ENCODE measurements around the gene RAB25. TPM values are rescaled to one million over a fixed set of nuclear protein-coding genes. Genes with fewer than 3 reads are reported as not detected.

Gene RAB25
- total RNA-seq, 1 donor from 2014 or later, result not detected

DNA sequence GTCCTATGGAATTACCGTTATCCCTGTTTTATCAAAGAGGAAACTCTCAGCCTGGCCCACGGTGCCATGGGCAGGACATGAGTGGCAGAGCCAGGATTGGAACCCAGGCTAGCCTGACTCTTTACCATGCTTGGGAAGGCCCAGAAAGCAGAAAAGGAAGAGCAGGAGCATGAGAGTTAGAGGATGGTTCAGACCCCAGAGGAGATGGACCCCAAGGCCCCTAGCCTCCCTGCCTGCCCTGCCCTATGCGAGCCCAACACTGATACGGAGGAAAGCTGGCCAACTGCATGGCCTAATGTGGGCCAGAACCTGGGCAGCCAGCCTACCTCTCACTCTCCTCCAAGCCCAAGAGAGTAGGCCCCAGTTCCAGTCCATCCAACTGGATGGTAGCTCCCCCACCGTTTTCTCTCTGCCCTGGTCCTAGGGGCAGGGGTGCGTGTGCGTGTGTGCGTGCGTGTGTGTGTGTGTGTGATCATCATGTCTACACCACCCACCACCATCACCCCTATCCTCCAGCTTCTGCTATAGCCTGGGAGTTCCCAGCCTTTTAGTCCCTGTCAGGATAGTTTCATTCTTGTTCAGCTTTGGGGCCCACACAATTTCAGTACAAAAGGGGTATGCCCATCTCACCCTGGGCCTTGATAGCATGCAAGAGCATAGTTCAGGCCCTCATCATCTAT lies 36.7 kb downstream of the RAB25 start:
- intact Hi-C loops (cut with micrococcal nuclease), result loop anchor here (1.0 kb wide), 4 partner anchors 9 to 128 kb away; partner anchors contain the start of gene LMNA

GRCh38 chr1:156098784-156099183 lies 37.8 kb downstream of the RAB25 start:
- intact Hi-C loops (cut with micrococcal nuclease), result no loop called here

GRCh38 chr1:156099282-156099681 lies 38.3 kb downstream of the RAB25 start:
- intact Hi-C loops (cut with micrococcal nuclease), result no loop called here

- intact Hi-C loops (cut with micrococcal nuclease), result no loop called here
These were observed 39.4 kb downstream of the RAB25 start for GRCh38 chr1:156100205-156100995.

DNA sequence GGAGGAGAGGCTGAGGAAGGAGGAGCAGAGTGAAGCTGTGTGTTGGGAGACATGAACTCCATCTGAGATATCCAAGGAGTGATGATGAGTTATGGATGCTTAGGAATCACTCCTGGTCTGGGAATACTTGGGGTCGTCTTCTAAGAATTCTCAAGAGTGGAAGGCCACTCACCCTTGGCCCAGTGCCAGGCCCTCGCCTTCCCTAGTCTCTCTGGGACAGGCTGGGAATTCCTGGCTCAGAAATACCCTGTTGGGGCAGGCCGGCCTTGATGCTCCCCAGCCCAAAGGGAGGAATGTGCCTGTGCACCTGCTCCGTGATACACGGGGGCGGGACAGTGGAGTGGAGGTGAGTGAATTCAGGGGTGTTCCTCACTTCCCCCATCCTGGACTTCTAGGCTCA lies 40.9 kb downstream of the RAB25 start:
- intact Hi-C loops (cut with micrococcal nuclease), result no loop called here

- intact Hi-C loops (cut with micrococcal nuclease), result no loop called here
These were observed 41.9 kb downstream of the RAB25 start for GRCh38 chr1:156102633-156103511.

- intact Hi-C loops (cut with micrococcal nuclease), result no loop called here
These were observed 42.6 kb downstream of the RAB25 start for GRCh38 chr1:156103521-156103947.

- intact Hi-C loops (cut with micrococcal nuclease), result no loop called here
These were observed 43.3 kb downstream of the RAB25 start for GRCh38 chr1:156104065-156104810.

DNA sequence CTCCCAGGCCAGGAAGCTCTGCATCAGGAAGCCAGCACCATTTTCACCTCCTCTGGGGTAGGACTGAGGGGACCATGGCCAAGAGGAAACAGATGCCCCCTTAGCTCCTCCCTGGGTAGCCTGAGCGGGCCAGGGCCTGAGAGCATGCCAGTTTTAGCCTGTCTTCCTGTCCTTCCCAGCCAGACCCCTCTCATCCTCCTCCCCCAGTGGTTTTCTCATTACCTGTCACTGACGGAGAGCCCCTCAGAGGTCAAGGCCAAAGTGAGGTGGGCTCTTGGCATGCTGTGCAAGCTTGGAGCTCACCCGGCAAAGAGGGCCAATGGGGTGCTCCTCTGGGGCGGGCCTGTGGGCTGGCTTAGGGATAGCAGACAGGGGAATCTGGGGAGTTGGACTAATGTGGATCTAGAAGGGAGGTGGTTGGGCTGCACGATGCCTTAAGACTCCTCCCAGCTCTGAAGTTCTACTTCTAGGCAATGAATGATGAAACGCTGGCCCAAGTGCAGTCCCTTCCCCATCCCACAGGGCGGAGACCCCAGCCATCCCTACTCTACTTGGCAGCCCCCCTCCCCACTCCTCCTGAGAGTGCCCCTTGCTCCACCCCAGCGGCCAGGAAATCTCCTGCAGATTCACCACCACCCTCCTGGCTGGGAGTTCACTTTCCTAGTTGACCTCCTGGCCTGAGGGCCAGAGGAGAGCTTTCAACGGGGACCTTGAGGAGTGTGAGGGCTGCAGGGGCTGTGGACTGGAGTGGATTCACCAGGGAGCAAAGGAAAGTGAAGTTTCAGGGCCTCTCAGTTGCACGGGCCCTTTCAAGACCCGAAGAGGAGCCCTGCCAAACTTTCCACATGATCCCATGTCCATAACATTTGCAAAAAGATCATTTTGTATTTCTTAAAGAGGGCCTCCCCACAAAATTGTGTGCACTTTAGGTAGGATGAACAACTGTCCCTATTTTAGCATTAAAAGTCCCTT lies 44.2 kb downstream of the RAB25 start:
- intact Hi-C loops (cut with micrococcal nuclease), result no loop called here

DNA sequence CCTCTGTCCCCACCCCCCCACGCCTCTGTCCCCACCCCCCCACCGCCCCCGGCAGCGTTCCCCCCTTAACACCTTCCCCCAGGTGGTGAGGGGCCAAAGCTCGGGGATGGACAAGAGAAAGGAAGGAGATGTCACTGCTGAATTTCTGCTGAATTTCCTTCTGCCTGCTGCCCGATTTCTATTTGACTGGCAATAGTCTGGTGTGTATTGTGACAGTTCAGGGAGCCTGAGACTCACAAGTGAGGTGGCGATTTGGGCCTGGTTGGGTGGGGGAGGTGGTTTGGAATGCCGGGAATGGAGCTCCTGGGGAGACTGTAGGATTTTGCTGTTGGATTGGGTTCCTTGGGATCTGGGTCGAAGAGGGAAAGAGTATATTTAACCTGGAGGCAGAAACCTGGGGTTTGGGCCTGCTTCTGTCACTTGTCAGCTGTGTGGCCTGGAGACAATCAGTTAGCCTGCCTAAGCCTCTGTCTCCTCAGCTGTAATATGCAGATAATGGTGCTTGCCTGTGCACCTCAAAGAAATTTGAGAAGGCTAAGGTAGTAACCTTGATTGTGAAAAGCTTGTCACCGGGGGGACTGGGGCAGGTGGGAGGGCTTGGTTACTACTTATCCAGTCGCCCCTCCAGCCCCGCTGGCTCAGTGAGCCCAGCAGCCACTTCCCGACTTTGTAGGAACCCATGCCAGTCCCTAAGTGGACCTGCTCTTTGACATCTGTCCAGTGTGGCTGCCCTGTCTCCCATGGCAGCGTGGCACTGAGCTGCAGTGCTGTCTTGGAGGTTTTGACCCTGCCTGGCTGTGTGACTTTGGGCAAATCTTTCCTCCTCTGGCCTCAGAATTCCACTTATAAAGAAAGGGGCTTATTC lies 45.9 kb downstream of the RAB25 start:
- intact Hi-C loops (cut with micrococcal nuclease), result loop anchor here (1.0 kb wide), 3 partner anchors 7 to 20 kb away; partner anchors contain the start of gene LMNA

GRCh38 chr1:156108057-156108456 lies 47.1 kb downstream of the RAB25 start:
- intact Hi-C loops (cut with micrococcal nuclease), result no loop called here

GRCh38 chr1:156108664-156109241 lies 47.8 kb downstream of the RAB25 start:
- intact Hi-C loops (cut with micrococcal nuclease), result no loop called here

DNA sequence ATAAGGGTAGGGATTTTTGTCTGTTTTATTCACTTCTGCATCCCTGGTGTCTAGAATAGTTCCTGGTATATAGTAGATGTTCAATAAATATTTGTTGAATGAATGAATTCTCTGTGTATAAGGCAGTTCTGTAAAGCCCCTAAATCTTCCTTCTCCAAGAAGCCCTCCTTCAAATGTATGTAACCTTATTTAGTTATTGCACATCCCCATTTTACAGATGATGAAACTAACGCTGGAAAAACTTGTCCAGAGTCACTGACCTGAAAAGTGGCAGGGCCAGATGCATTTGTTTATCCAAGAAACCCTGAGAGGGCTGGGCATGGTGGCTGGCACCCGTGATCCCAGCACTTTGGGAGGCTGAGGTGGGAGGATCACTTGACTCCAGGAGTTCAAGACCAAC lies 49.3 kb downstream of the RAB25 start:
- intact Hi-C loops (cut with micrococcal nuclease), result no loop called here

DNA sequence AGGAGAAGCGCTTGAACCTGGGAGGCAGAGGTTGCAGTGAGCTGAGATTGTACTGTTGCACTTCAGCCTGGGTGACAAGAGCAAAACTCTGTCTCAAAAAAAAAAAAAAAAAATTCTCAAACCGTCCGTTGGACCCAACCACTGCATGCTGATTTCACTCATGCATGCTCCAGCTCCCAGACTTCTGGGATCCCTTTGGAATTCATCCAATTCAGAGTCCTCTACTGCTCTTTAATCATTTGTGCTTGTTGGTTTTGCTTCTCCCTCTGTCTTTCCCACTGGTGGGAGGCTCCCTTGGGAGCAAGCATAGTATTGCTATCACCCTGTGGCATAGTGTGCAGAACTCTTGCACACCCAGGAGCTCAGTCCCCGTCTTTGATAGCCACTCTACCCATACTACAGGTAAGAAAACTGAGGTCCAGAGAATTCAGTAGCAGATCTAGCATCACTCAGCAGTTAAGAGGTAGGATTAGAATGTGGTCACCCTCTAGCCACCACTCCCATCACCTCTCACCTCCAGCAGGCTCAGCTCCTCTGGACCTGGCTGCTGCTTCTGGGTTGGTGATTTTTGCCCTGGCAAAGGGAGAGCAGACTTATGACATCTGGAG lies 50.5 kb downstream of the RAB25 start:
- intact Hi-C loops (cut with micrococcal nuclease), result no loop called here

GRCh38 chr1:156112276-156113137 lies 51.5 kb downstream of the RAB25 start:
- intact Hi-C loops (cut with micrococcal nuclease), result no loop called here

DNA sequence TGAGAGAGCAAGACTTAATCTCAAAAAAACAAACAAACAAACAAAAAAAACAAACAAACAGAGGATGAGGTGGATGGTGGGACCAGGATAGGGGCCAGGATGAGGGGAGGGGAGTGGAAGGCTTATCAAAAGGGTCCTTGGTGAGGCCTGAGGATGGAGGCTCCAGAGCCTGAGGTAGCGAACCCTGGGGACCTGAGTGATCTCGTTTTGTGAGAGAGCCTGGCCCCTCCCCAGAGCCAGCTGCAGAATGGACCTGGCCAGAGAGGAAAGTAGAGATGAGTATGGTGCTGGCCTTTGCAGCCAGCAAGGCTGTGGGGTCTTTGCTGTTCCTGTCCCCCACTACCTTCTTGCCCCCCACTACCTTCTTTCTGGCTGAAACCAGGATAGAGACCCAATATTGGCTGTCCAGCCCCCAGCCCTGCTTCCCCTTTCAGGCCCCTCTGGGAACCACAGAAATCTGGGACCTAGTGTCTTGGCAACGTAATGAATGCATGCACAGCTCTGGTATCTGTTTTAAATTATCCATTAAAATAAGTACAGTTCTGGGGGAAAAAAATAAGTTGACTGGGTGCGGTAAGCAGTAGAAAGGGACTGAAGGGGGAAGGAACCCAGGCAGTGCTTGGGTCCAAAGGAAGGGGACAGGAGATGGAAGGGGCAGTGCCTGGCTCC lies 52.5 kb downstream of the RAB25 start:
- intact Hi-C loops (cut with micrococcal nuclease), result no loop called here

Data from T-helper 1 cell treated with Interleukin-12 subunit alpha and Interleukin-12 subunit beta and Interleukin-4 antibody, amounts not matched to agents 30 ng/mL and 1 ng/mL, for 36 hours (primary cell).